GM21526 (cell line): ENCODE data around the gene SSBP4.

Experiments
- ATAC-seq: cut with Tn5 transposase; IDR thresholded peaks from one replicate; pipeline ENCODE4 v1.9.1; 2021; ENCODE audit warnings: moderate library complexity; ENCODE audit not compliant: unreplicated experiment, low FRiP score

The SSBP4 gene

DNA sequence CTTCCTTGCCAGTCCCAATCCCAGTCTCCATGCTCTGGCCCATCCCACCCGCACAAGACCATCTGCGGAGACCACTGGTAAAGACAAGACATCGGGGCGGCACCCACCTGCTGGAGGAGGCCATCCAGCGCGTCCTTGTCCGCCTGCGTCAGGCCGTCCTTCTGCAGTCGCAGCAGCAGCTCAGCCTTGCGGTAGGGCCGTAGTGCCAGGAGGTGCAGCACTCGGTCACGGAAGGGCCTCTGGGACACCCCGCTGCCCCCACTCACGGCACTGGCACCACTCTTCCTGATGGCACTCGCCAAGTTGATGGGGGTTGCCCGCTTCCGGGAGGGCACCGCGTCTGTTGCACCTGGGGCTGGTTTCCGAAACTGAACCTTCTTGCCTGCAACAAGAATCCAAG, 42.3 kb downstream of the SSBP4 start:
- no peak for ATAC-seq

DNA sequence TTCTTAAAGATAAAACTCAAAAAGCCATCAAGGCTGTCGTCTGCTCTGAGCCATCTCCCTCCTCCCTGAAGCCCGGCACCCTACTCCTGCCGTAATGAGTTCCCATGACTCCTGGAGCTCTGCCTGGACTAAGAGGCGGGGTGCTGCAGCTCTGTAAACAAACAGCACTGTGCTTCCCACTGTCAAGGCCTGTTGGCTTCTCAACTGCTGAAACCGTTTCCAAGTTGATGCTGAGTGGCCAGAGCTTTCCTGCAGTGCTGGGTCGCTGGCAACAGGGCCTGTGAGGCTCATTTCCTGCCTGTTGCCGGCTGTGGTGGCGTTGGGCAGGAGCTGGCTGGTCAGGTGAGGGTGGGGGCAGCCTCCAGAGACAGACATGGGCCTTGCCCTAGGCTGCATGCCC, 45.4 kb downstream of the SSBP4 start:
- no peak for ATAC-seq

DNA sequence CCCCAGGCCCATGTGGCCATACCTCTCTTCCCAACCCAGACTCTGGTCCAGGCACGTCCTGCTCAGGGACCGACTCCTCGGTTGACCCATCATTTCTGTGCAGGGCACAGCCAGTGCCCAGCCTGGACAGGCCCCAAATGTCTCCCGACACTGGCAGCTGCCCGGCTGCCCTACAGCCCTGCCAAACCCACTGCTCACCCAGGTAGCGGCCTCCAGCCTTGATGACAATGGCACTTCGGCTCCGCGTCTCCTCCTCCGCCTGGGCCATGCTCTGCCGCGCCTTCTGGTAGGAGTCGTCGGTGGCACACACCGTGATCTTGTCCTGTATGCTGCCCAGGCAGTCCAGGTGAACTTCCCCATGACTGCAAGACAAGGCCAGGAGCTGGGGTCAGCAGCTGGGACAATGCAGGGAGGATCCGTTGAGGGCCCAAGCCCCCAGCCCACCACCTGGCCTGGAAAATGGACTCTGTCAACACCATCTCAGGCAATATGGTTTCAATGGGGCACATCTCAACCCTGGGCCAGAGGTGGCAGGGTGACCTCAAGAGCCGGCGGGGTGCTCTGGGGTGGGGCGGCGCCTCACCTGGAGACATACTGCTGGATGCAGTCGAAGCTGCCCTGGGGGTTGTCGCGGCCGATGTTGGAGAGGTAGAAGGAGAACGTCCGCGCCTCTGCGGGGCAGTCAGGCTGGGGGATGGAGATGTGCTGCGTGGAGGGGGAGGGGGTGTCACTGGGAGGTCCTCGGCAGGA, 46.2 kb downstream of the SSBP4 start:
- ATAC-seq, result no peak

DNA sequence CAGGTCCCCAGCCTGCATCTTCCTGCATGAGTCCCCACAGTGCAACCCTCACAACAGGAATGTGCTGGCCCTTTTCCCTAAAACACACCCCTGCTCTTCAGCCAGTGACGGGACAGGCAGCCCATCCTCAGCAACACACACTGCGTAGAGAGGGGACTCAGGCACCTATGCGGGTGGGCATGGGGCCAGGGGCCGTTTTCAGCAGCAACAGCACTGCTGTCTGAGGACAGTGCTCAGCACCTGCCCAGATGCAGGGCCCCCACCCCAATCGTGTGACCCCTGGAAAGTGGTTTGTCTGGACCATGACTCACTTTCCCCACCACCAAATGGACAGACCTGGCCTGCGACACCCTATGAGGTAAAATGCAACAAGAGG, 46.8 kb downstream of the SSBP4 start:
- no peak for ATAC-seq

DNA sequence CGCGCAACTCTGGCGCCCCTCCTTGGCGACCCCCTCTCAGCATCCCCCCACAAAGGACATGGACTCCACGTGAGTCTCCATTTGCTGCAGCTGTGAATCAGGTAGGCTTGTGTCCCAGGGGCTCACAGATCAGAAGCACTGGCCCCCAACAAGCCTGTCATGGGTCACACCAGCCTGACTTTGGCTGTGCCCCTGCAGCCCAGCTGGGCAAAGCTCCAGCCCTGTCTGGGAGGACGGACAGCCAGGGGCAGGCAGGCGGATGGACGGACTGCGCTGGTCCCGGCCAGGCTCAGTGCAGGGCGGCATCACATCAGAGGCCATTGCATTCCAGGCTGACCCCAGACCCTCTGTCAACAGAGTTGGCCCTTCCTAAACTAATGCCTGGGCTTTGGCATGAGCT, 47.2 kb downstream of the SSBP4 start:
- ATAC-seq, result no peak

DNA sequence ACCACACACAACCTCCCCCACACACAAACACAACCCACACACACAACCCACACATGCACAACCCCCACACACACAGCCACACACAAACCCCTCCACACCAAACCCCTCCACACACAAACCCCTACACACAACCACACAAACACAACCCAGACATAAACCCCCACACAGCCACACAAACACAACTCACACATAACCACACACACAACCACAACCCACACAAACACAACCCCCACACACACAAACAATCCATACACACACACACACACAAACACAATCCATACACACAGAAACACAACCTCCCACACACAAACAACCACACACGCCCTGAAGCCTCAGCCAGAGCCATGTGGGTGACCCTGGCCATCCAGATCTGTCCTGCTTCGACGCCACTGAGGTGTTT, 48.8 kb downstream of the SSBP4 start:
- ATAC-seq, result no peak

DNA sequence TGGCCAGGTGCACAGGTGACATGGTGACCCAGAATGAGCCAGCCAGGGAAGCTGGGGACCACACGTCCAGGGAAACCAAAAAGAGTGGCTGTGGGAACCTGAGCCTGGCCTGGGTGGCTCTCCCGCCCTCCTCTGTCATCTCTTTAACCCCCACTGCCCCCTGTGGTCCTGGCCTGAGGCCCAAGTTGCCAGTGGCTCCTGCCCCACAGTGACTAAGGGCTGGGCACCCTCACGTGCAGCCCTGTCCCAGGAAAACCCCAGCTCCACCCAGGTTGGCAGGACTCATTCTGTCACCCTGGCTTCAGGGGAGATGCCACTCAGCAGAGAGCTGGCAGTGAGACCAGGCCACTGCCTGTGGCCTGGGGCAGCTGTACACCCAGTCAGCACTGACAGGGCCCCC, 49.3 kb downstream of the SSBP4 start:
- ATAC-seq, result no peak

DNA sequence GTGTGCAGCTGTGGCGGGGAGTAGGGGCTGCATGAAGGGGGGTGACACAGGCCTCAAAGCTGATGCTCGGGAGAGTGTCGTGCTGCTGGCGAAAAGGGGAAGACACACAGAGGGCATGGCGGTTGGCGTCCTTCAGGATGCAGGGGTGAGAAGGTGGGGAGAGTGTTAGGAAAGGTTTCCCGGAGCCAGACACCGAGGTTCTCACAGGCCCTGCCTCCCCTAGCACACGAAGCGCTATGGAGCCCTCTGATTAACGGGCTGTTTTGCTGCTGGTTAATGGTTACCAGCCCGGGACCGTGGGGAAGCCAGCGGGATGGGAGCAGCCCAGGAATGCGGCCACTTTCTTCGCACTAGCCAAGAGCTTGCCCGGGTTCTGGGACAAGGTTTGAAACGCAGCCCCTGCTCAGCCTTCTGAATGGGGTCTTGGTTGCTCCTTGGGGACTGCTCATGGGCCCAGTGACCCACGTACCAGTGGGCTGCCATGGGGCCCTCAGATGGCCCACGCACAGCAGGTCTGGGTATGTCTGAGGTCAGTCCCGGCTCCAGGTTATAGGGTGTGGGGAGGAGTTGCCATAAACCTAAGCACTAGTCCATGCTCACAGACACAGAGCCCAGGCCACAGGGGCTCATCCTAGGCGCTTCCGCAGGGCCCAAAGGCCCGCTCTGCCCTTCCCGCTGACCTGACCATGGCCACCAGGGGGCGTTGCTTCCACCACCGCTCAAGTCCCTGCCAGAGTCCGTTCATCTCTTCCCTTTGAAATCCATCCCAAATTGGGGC, 50.1 kb downstream of the SSBP4 start:
- ATAC-seq, result no peak

DNA sequence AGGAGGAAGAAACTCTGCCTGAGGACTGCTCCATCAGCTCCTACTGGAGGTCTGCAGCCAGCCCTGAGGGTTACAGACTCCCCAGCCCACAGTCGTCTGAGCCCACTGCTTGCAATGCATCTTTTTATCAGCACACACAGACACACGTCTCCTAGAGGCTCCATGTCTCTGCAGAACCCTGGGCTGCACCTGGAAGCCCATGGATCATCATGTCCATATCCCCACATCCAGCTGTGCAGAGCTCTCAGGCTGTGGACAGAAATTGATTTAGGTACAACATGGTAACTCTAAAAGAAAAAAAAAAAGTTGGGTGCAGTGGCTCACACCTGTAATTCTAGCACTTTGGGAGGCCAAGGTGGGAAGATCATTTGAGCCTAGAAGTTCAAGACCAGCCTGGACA, 51.6 kb downstream of the SSBP4 start:
- ATAC-seq, result no peak

DNA sequence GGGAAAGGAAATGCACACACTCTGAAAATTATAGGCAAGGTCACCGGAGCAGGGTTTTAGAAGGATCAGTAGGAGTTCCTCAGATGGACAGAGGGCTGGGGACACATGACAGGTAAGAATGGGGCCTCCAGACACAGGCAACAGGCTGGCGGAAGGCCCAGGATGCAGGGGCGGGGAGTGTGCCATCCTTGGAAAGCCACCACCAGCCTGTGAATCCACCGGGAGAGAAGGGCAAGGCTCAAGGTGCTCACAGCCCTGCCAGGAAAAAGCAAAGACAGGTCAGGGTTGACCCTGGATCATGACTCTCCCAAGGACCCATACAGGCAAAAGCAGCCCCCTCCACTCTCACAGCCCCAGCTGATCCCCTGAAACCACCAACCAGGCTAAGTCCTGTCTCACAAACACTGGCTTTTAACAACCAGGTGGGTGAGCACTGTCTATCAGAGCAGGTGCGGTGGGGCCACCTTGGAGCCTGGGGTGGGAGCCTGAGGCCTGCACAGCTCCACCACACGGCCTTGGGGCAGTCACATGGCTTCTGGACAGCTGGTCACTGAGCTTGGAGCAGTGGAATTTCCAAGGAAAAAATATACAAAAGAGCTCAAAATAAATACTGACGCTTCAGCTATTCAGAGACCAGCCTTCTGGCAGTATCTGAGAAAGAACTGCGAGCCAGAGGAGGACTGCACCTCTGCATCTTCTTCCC, 54.0 kb downstream of the SSBP4 start:
- no peak for ATAC-seq

DNA sequence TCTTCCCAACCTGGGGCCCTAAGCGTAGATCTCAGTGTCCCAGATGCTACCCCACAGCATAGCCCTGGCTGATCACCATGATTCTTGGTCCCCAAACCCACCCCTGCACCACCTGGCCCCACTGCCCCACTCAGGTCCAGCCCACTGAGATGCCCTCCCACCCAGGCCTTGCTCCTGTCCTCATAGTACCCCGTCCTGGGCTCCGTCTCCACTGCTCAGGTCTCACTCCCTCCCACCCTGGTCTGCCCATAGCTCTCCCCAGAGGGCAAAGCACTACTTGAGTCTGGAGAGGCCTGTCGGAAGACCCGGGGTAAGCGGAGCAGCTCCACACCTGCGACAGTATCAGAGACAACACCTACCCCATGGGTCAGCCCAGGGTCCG, 54.5 kb downstream of the SSBP4 start:
- no peak for ATAC-seq

DNA sequence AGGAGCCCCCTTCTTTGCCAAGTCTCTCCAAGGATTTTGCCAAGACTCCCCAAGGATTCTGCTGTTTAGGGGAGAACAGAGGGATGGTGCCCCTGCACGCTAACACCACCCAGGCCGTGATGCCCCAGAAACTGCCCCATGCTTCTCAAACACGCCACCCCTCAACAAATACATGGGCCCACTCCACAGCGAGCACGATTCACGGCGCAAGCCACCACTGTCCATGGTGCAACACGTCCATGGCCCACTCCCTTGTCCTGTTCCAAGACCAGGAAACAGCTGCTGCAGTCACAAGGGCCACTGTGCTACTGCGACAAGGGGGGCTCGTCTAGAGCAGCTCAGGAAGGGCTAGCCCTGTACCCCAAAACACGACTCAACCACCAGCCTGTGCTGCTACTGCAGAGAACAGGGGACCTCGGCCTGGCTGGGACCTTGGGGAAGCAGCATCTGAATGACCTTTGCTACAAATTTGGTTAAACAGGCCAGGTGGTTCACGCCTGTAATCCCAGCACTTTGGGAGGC, 55.2 kb downstream of the SSBP4 start:
- ATAC-seq, result no peak

DNA sequence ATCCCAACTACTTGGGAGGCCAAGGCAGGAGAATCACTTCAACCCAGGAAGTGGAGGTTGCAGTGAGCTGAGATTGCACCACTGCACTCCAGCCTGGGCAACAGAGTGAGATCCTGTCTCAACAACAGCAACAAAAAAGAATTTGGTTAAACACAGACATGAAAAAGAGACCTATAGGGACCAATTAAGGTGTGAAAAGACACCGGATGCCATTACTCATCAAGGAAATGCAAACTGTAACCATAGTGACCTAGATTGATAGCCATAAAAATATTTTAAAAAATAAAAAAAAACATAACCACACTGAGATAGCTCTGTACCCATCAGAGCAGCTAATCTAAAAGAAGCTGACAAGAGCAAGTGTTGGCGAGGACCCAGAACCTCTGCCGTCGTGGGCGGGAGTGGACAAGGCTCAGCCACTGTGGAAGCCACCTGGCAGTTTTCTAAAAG, 55.8 kb downstream of the SSBP4 start:
- no peak for ATAC-seq

DNA sequence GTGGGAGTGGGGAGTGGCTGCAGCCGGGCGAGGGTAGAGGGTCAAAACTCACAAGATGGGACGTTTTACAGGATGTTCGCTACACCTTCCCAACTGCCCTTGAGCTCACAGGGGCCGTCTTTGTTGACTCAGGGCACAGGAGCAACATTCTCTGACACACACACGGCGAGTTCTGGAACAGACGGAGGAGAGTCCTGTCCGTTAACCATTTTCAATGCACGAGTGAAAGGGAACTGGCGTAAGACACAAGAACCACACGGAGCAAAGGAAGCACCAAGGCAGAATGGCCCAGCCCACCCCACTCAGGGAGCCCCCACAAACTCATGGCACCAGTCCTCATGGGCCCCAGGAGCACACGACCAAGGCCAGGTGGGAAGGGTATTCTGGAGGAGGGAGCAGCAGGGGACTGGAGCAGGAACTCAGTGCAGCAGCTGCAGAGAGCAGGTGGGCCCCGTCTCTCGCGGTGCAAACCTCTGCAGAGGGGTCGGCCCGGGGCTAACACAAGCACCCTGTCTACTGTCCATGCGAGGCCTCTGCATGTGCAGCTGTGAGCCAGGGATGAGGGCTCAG, 56.6 kb downstream of the SSBP4 start:
- no peak for ATAC-seq

DNA sequence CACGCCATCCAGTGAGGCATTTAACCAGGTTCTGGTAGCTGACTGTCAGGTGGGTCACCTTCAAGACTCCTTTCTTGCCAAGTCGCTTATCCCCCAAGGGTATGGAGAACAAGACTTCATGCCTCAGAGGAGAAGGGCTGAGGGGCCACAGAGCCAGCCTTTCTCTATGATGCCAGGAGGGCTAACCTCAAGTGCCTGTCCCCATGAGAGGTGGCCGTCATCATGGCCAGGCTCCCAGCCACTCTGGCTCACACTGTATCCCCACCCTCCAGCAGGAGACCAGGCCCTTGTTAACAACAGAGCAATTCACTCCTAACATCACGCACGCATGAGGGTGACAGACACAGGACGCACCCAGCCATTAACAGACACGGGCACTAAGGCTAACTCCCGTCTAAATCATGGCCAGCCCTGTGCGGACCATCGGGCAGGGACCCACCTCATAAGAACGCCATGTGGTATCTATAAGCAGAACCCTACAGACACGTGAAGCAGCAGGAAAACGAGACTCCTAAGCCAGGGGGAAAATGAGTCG, 57.4 kb downstream of the SSBP4 start:
- no peak for ATAC-seq

DNA sequence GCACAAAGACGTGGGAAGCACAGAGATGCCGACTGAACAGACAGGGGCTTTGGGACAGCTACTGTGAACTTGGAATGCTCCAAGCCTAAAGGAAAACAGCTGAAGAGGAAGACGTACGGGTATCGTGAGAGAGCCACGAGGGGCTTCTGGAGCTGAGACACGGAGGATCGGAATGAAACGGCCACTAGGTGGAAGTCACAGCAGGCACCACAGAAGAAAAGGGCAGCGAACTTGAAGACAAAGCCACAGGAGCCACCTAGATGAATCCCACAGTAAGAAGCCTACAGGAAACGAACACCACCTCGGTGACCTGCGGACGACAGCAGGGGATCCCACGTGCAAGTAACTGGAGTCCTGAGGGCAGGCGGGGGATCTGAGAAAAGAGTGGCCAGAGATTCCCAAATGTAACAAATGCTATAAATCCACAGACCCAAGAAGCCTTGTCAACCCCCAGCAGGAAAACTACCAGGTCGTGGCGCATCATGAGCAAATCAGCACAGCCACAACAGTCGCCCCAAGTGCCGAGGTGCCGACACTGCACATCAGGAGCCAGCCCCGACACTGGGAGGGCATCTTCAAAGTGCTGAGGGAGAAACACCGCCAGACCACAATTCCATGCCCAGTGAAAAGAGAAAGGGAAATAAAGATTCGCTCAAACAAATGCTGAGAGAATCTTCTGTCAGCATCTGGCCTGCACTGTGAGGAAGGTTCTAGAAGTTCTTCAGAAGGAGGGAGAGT, 58.0 kb downstream of the SSBP4 start:
- no peak for ATAC-seq

DNA sequence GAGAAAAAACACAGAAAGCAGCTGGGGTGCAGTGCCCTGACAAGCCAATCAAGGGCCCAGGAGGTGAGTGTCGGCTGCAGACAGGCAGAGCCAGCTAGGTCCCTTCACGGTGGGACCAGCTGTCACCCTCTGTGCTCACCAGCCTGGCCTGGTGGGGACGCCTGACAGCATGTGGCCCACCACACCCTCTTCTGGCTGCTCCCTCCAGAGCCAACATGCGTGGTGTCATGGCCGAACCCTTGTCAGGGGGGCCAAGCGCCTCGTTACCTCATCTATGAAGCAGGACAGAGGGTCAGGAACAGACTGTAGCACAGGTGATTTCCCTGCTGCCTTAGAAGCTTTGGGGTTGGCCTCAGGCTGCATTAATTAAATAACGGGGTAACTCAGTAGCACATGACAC, 58.8 kb downstream of the SSBP4 start:
- no peak for ATAC-seq

DNA sequence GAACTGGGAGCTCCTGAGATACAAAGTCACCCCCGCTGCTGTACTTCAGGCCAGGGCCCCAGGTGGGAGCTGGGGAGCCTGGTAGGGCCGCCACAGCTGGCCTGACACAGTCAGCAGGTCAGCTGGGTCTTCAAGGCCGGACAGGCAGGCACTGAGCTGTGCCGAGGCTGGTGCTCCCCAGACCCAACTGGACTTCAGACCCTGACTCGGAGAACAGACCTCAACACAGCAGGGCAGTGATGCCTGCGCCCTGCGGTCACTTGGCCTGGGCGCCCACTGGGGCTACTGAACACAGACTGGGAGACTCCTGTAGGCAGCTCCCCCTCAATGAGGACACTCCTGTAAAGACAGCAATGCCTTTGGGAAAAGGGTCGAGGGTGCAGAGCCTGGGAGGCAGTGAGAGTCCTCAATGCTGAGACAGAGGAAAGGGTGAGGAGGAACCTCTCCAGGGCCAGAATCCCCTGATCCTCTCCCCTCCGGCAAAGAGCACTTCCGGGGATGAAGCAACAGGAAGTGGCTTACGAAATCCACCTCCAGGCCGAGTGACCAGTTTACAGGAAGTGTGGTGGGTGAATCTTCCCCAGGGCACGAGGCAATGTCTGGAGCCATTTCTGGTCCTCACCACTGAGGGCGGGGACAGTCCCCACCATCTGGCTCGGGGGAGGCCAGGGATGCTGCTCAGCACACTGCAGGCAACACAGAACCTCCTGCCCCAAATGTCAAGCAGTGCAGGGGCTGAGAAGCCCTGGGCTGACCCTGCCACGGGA, 59.5 kb downstream of the SSBP4 start:
- ATAC-seq, result no peak

DNA sequence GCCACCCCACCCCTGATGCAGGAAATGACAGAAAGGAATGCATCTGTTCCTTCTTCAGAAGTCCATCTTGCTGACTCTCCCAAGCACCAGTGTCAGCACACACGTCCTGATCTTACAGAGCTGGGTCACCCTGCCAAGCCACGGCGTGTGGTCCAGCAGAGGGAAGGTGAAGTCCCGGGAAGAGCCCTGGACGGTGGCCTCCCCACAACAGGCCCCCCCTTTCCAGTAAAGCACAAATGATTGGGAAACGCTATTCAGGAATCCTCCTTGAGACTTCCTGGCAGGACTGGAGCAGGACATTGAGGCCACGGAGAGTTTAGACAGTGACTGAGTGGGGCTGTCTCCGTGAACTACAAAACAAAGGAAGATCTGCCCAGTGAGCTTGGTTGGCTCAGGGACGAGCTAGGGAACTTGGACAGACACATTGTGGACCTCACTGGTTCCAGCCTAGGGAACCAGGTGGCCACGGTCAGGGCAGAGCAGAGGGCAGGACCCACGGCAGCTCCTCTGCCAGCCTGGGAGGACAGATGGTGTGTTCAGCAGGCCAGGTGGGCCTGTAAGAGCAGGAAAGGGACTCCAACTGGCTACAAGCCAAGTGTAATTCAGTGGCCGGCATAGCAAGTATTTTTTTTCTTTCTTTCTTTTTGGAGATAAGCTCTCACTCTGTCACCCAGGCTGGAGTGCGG, 61.0 kb downstream of the SSBP4 start:
- no peak for ATAC-seq
